Suprapubic skin (tissue), 4 donors: ENCODE results near the gene CHRNE. TPM values are rescaled to one million over a fixed set of nuclear protein-coding genes. Genes with fewer than 3 reads are reported as not detected.
A peak's percentile ranks its signal among the peaks of the same experiment; 100 is the strongest.
"Not testable (repeated sequence)": the region's sequence is repeated elsewhere in the genome, so short reads cannot be mapped to it uniquely, and the experiment has no call there.

Experiments used
- DNase-seq, 2 donors: peaks; one replicate each; pipeline ENCODE4 v3.0.0-alpha.2; 2019; ENCODE audit warnings: low spot score in 2 of 2
- H3K27ac ChIP-seq: fragments of 200-600 bp; sonication (generic); one replicate; pipeline ENCODE4 v1.5.1; 2019
- H3K27me3 ChIP-seq: fragments of 200-600 bp; sonication (generic); one replicate; pipeline ENCODE4 v1.5.1; 2019
- H3K36me3 ChIP-seq: fragments of 200-600 bp; sonication (generic); one replicate; pipeline ENCODE4 v1.5.1; 2019
- H3K4me1 ChIP-seq: fragments of 200-600 bp; sonication (generic); one replicate; pipeline ENCODE4 v1.5.1; 2019
- H3K4me3 ChIP-seq: fragments of 200-600 bp; sonication (generic); one replicate; pipeline ENCODE4 v1.5.1; 2019; ENCODE audit warnings: mild to moderate bottlenecking
- H3K9me3 ChIP-seq: fragments of 200-600 bp; sonication (generic); one replicate; pipeline ENCODE4 v1.5.1; 2019
- EP300 ChIP-seq: sonication (generic); formaldehyde crosslinking; IDR thresholded peaks from one replicate; pipeline ENCODE4 v1.6.1; 2017; ENCODE audit warnings: antibody characterized with exemption
- POLR2A ChIP-seq, 2 donors: fragments of 450-650 bp; IDR thresholded peaks; one replicate each; pipeline ENCODE4 v1.6.1; 2017; ENCODE audit warnings: antibody characterized with exemption in 2 of 2, mild to moderate bottlenecking in 2 of 2, moderate library complexity in 2 of 2
- POLR2AphosphoS5 ChIP-seq, 3 donors: sonication (generic); formaldehyde crosslinking; IDR thresholded peaks; one replicate each; pipeline ENCODE4 v1.6.1; 2017; ENCODE audit warnings: antibody characterized with exemption in 3 of 3
- WGBS: methylation state at CpG from one replicate; pipeline ENCODE4 v1.1.5; 2018; 5-methylcytosine and 5-hydroxymethylcytosine counted together
- total RNA-seq, 4 donors: library from RNA; depleted of rRNA; stranded (reverse); fragments of >200 nt; gene quantifications; one replicate each; pipeline ENCODE4 v1.1.0, GENCODE V29; 2016
- TF ChIP-seq, protein P1 (sequence below), 2 donors: fragments of 200-600 bp in 1 of 2; fragments of 450-650 bp in 1 of 2; sonication (generic) in 1 of 2; IDR thresholded peaks; one replicate each; pipeline ENCODE4 v1.5.1; 2016 to 2019; ENCODE audit warnings: antibody characterized with exemption in 2 of 2, mild to moderate bottlenecking in 1 of 2, moderate library complexity in 1 of 2

CHRNE gene
- total RNA-seq, 4 donors from 2014 or later, result 1.7 to 6.0 (median 2.4) TPM

DNA sequence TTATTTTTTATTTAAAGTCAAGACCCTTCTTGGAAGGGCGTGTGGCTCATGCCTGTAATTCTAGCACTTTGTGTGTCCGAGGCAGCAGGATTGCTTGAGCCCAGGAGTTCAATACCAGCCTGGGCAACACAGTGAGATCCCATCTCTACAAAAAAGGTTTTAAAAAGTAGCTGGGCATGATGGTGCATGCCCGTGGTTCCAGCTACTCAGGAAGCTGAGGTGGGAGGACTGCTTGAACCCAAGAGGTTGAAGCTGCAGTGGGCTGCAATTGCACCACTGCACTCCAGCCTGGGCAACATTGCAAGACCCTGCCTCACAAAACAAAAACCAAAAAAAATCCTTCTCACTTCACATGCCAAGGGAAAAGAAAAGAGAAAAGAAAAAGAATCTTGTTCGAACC lies 40.2 kb downstream of the CHRNE start:
- no peak for TF ChIP-seq POLR2A (IDR thresholded peaks at IDR 0.05)
- WGBS, result 74% methylated on average over 4 of the region's 4 CpGs
- H3K27ac ChIP-seq, result no peak overlapping the region
- H3K4me3 ChIP-seq, result no peak overlapping the region
- H3K4me1 ChIP-seq, result peaks cover 41% of the 10 kb centered on the region
- H3K27me3 ChIP-seq, result no peaks in the 10 kb centered on the region
- DNase-seq, result no peak
- H3K36me3 ChIP-seq, result peaks cover 2% of the 10 kb centered on the region
- no peaks in the 10 kb centered on the region for H3K9me3 ChIP-seq

DNA sequence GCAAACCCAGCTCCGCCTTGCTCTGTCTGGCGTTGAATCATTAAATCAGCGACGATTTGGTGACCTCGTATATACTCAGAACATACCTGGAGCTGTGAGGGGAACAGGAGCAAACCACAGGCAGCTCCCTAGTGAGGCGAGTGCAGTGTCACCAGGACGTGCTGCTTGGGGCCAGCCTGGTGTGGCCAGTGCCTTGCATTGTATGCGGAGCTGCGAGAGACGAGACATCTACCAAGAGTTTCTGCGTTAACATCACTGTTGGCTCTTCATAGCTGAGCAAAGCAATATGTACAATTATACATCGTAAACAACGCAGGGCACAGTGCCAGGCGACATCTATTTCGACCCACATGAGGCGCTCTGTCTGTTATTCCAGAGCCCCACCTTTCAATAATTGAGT lies 41.8 kb downstream of the CHRNE start:
- Histone ChIP-seq H3K27me3 (no peaks in the 10 kb centered on the region), H3K4me1 (peaks cover 58% of the 10 kb centered on the region), H3K27ac (no peak overlapping the region), H3K9me3 (no peaks in the 10 kb centered on the region), H3K36me3 (peaks cover 2% of the 10 kb centered on the region), H3K4me3 (peak overlapping the region; percentile 30)
- 63% methylated on average over 16 of the region's 16 CpGs for WGBS
- TF ChIP-seq POLR2A (IDR thresholded peaks at IDR 0.05) (no peak), POLR2AphosphoS5 (IDR thresholded peaks at IDR 0.05) (no peak), EP300 (no peak)
- TF ChIP-seq, protein P1, sequence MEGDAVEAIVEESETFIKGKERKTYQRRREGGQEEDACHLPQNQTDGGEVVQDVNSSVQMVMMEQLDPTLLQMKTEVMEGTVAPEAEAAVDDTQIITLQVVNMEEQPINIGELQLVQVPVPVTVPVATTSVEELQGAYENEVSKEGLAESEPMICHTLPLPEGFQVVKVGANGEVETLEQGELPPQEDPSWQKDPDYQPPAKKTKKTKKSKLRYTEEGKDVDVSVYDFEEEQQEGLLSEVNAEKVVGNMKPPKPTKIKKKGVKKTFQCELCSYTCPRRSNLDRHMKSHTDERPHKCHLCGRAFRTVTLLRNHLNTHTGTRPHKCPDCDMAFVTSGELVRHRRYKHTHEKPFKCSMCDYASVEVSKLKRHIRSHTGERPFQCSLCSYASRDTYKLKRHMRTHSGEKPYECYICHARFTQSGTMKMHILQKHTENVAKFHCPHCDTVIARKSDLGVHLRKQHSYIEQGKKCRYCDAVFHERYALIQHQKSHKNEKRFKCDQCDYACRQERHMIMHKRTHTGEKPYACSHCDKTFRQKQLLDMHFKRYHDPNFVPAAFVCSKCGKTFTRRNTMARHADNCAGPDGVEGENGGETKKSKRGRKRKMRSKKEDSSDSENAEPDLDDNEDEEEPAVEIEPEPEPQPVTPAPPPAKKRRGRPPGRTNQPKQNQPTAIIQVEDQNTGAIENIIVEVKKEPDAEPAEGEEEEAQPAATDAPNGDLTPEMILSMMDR (IDR thresholded peaks at IDR 0.05), result no peak
- no peak for DNase-seq

DNA sequence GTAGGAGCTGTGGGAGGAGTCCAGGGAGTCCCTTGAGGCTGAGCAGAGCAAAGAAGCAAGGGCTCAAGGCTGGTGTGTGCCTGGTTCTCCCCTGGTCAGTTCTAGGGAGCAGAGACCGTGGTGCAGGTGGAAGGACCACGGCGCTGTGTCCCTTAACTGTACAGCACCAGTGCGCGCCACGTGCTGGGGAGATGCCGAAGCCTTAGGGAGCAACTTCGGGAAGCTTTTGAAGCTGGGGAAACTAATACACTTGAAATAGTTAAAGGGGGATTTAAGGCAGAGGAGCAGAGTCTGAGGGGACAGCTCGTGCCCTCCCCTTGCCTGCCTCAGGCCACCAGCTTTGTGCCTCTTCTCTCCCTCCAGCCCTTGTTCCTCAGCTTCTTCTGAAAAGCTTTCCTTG lies 42.2 kb downstream of the CHRNE start:
- Histone ChIP-seq H3K9me3 (no peaks in the 10 kb centered on the region), H3K4me3 (peak overlapping the region; percentile 30), H3K4me1 (peaks cover 62% of the 10 kb centered on the region), H3K27me3 (no peaks in the 10 kb centered on the region), H3K36me3 (peaks cover 2% of the 10 kb centered on the region), H3K27ac (peak overlapping the region; percentile 72)
- 47% methylated on average over 9 of the region's 9 CpGs for WGBS
- TF ChIP-seq POLR2AphosphoS5 (IDR thresholded peaks at IDR 0.05) (no peak), POLR2A (IDR thresholded peaks at IDR 0.05) (no peak), EP300 (no peak)
- TF ChIP-seq, protein P1 (IDR thresholded peaks at IDR 0.05), result no peak
- no peak for DNase-seq

DNA sequence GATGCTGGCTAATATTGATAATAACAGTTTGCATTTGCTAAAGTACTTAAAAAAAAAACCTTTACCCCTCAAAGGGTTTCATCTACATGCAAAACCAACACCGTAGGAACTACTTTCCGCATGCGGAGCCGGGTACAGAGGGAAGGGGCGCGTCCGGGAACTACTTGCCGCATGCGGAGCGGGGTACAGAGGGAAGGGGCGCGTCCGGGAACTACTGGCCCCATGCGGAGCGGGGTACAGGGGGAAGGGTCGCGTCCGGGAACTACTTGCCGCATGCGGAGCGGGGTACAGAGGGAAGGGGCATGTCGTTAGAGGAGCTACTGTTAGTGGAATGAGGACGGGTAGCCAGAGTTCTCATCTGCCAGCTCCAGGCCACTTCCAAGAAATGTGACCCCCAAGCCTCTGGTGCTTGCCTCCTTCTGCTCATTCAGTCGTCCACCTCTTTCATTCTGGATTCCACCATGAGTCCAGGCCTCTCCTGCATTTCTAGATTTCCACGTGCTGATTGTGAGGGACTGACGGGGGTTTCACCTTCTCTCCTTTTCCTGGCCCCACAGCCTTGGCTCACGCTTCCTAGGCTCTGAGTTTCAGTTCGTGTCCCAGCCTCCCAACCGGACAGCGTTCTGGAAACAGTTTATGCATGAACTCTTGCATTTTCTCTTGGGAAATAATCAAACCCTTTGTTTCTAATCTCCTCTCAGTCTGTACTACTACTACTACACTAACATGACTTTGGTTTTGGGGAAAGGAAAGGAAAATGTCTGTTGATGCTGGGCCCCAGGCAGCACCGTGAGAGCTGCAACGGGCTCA lies 42.9 kb downstream of the CHRNE start:
- peaks cover 62% of the 10 kb centered on the region for H3K4me1 ChIP-seq
- peak overlapping the region; percentile 30 for H3K4me3 ChIP-seq
- DNase-seq, result no peak
- TF ChIP-seq POLR2AphosphoS5 (IDR thresholded peaks at IDR 0.05) (no peak), POLR2A (IDR thresholded peaks at IDR 0.05) (no peak), EP300 (no peak)
- TF ChIP-seq, protein P1 (IDR thresholded peaks at IDR 0.05), result no peak
- peak overlapping the region; percentile 72 for H3K27ac ChIP-seq
- no peaks in the 10 kb centered on the region for H3K9me3 ChIP-seq
- H3K27me3 ChIP-seq, result no peaks in the 10 kb centered on the region
- H3K36me3 ChIP-seq, result peaks cover 2% of the 10 kb centered on the region
- 55% methylated on average over 32 of the region's 32 CpGs for WGBS

DNA sequence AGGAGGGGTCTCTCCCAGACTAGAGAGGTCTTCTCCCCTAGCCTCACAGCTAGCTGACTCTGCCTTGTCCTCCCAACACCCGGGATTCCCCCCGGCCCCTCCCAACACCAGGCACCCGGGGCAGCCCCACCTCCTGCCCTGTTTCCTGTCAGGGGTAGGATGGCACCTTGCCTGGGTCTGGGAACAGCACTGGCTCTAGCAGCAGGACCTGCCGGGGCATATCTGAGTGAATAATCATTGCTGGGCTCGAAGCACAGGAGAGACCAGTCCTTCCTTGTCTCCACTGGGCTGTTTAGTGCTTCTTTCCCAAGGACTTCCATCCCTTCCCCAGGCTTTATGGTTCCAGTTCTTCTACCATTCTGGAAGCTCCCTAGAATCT lies 44.0 kb downstream of the CHRNE start:
- H3K4me3 ChIP-seq, result peak overlapping the region; percentile 30
- peaks cover 72% of the 10 kb centered on the region for H3K4me1 ChIP-seq
- H3K36me3 ChIP-seq, result peaks cover 2% of the 10 kb centered on the region
- TF ChIP-seq POLR2A (IDR thresholded peaks at IDR 0.05) (no peak), POLR2AphosphoS5 (IDR thresholded peaks at IDR 0.05) (peak in 1 of 3 donors; percentile 34)
- H3K27ac ChIP-seq, result peak overlapping the region; percentile 72
- H3K27me3 ChIP-seq, result no peaks in the 10 kb centered on the region
- H3K9me3 ChIP-seq, result no peaks in the 10 kb centered on the region
- 18% methylated on average over 5 of the region's 5 CpGs for WGBS
- DNase-seq, result peak in 1 of 2 donors; percentile 74

DNA sequence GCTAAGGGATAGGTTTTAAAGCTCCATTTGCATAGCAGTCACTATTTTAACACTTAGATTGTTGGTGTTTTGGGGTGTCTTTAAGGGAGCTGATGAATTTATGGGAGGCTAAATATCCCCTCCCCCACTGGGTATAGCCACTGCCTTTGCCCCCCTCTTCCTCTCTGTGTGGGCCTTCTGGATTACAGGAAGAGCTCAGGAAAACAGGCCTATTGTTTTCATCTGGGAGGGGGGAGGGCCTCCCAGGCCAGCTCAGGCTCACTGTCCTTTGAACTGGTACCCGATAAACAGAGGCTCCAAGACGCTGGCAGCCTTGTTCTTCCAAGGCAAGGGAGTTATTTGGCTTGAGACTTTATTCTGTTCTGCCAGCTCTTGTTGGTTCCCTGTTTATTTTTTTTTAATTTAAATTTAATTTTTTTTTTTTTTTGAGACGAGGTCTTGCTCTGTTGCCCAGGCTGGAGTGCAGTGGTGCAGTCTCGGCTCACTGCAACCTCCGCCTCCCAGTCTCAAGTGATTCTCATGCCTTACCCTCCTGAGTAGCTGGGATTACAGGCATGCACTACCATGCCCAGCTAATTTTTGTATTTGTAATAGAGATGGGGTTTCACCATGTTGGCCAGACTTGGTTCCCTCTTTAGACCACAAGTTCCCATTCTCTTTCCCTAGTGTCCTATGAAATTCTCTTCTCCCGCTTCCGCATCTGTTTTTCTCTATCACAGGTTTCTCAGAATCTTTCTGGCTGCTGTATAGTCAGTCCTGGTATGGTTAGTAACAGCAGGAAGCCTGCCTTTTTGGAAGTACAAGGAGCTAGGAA lies 44.6 kb downstream of the CHRNE start:
- DNase-seq, result no peak
- Histone ChIP-seq H3K36me3 (peaks cover 2% of the 10 kb centered on the region), H3K4me1 (peaks cover 78% of the 10 kb centered on the region), H3K27ac (peak overlapping the region; percentile 72), H3K4me3 (peak overlapping the region; percentile 30), H3K27me3 (no peaks in the 10 kb centered on the region), H3K9me3 (no peaks in the 10 kb centered on the region)
- TF ChIP-seq POLR2A (IDR thresholded peaks at IDR 0.05) (no peak), POLR2AphosphoS5 (IDR thresholded peaks at IDR 0.05) (no peak), EP300 (no peak)
- TF ChIP-seq, protein P1 (IDR thresholded peaks at IDR 0.05), result no peak
- 34% methylated on average over 7 of the region's 7 CpGs for WGBS

DNA sequence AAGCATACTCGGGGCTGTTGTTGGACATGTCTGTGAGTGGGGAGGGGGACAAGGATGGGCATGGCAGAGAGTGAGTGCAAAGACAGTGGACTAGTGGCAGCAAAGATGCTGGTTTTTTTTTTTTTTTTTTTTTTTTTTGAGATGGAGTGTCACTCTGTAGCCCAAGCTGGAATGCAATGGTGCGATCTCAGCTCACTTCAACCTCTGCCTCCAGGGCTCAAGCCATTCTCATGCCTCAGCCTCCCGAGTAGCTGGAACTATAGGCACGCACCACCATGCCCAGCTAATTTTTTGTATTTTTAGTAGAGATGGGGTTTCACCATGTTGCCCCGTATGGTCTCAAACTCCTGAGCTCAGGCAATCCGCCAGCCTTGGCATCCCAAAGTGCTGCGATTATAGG lies 45.6 kb downstream of the CHRNE start:
- H3K36me3 ChIP-seq, DNase-seq, H3K27me3 ChIP-seq, H3K4me3 ChIP-seq, H3K9me3 ChIP-seq: not testable (repeated sequence)
- H3K4me1 ChIP-seq, result peaks cover 76% of the 10 kb centered on the region
- peak overlapping the region; percentile 72 for H3K27ac ChIP-seq
- 40% methylated on average over 7 of the region's 7 CpGs for WGBS
